Measurements from ENCODE around the gene ZNF132.
A peak's percentile ranks its signal among the peaks of the same experiment; 100 is the strongest.
"Not testable (repeated sequence)": the region's sequence is repeated elsewhere in the genome, so short reads cannot be mapped to it uniquely, and the experiment has no call there.

Gene ZNF132

GRCh38 chr19:58406818-58407657 is 32.9 kb downstream of the ZNF132 start:
- DNase-seq, result no peak

- DNase-seq, result not testable (repeated sequence)
These were observed 36.0 kb downstream of the ZNF132 start for GRCh38 chr19:58403920-58404478.

DNA sequence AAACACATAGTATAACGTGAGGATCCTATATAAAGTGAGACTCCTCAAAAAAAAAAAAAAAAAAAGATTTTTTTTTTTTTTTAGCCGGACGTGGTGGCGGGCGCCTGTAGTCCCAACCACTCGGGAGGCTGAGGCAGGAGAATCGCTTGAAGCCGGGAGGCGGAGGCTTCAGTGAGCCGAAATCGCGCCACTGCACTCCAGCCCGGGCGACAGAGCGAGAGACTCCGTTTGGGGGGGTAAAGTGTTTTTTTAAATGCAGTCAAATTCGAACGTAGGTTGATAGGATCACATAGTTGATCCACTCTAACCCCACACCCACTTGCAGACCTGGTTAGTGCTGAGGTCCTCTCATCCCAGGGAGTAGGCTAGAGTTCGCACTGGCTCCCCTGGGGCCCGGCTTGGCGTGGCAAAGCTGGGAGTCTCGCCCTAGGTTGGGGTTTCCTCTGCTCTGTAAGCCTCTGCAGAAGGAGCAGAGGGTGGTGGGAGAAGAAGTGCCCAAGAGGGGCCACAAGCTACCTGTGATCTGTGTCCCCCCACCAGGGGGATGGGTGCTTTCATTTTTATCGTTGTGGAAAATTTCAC is 38.0 kb downstream of the ZNF132 start:
- no peak for DNase-seq

DNA sequence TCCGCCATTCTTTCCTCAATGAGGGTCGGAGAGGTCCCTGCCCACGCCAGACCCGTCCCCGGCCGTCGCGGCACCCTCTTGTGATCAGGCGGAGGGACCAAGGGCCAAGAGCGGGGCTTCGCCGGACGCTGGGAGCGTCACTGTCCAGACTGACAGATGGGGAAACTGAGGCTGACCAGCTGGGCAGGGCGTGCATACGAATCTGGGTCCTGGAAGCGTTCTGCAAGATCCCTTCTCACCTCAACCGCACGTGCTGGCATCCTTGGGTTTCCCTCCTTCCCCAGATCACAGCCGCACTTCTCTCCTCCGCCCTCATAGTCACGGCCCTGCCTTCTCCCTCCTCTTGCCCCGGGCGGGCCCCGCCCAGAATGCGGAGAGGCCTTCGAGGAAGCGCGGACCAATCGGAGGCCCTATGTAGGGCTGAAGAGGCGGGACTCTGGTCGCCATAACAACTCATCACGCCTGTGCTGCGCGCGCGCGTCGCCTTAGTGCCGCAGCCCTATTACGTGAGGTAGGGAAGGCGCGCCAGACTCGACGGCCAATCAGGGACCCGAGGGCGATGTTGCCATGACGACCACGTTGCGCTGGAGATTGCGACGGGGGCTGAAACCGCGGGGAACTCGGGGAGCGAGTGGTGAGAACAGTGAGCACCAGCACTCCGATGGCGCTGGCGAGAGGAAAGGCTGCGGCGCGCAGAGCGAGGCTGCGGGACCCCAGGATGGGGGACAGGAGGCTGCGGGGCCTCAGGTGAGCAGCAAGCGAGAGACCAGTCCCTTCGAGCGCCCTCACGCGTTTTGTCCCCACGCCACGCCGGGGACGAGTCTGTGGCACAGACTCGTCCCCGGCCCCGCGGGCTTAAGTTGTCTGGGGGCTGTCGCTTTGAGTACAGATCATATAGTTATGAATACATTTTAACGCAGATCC is 38.8 kb downstream of the ZNF132 start:
- DNase-seq, result peak; percentile 100

GRCh38 chr19:58400316-58400915 is 39.5 kb downstream of the ZNF132 start:
- no peak for DNase-seq

- no peak for DNase-seq
These were observed 40.0 kb downstream of the ZNF132 start for GRCh38 chr19:58399903-58400302.

GRCh38 chr19:58398545-58398944 is 41.4 kb downstream of the ZNF132 start:
- DNase-seq, result no peak

- no peak for DNase-seq
These were observed 41.9 kb downstream of the ZNF132 start for GRCh38 chr19:58398087-58398486.

DNA sequence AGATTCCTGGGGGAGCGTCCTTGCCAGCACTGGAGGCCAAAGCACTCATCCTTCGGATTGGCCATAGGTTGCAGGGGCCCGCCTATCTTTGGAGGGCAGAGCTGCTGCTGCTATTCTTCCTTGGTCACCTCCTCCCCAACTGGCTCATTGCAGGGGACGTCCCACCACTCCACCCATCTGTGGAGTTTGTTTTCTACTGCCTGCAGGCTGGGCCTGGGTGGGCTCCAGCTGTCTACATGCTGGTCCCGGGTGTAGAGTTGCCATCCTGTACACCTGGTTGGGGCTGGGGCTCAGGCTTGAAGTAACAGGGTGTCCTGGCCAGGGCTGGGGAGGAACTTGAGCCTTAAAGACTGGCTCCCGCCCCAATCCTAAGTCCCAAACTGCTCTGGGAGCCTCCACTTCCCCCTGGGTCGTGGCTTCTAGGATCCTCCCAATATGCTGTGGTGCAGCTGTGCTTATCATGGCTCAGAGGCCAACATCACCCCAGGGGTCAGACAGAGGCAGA is 42.4 kb downstream of the ZNF132 start:
- DNase-seq, result no peak

DNA sequence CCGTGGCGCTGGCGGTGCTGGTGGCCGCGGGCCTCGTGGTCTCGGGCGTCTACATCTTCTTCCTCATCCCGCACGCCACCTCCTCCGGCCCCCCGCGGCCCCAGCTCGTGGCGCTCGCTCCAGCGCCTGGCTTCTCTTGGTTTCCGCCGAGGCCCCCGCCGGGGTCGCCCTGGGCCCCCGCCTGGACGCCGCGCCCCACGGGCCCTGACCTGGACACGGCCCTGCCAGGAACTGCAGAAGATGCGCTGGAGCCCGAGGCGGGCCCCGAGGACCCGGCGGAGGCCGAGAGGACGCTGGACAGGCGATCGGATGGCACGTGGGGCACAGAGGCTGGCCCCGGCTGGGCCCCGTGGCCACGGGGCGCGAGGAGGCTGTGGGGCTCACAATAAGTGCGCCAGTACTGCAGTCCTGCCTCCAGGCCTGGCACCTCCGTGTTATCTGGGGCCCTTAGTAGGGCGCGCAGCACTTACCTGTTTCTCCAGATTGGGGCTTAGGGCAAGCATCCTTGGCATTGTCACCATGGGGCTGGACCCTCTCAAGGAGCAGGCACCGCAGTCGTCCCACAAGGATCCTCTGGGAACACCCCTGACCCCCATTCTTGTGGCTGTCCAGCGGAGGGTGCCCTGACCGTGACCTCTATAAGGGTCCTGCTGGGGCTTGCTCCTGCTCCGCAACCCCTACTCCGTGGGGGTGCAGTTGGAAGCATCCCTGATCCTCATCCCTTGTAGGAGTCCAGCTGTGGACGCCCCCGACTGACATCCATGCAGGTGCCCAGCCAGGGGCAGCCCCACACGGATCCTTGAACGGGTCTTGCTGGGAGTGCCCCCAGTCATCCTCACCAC is 43.0 kb downstream of the ZNF132 start:
- no peak for DNase-seq

DNA sequence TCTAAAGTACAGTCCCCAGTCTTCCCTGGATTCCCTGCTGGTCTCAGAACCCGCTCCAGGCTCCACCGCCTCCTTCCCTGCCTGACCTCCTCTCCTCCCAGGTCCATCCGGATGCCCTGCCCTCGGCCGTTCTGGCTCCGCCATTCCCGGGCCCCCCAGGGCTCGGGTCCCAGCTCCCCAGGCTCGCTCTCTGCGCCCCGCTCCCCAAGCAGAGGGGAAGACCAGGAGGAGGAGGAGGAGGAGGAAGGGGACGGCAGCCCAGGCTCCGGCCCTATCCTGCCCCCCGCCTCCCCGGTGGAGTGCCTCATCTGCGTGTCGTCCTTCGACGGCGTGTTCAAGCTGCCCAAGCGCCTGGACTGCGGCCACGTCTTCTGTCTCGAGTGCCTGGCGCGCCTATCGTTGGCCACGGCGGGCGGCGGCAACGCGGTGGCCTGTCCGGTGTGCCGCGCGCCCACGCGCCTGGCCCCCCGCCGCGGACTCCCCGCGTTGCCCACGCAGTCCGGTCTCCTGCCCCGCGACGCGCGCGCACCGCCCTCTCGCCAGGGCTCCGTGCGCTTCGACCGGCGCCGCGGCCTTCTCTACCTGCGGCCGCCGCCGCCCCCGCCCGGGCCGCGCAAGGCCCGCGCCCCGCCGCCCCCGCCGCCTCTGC is 43.9 kb downstream of the ZNF132 start:
- DNase-seq, result peak; percentile 38

DNA sequence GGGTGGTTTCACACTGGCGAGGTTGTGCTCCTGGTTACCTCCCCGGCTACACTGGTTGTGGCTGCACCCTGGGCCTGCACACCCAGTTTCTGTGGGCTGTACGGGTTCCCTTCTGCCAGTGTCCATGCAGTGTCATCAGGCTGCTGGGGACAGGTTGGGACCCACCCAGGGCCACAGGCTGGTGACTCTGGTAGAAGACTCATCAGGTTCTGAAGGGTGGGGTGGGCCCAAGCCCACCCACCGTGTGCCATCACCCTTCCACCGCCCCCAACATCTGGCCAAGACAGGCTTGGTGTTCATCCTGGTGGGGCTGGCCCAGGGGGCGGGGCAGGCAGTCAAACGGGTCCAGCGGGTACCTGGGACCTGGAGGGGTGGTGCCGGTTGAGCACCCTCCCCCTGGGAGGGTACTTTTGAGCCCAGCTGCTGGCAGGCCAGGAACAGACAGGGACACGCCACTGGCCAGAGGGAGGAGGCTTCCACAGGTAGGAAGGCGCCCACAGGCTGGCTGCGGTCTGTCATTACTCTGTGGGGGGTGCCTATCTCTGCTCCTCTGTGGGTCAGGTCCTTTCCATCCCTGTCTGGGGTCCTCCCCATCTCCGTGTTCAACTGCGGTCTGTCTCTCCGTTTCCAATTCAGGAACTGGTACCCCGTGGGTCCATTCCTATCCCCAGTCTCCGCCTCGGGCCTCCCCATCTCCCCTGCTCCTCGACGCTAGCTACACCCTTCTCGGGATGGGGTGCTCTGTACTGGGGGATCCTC is 44.6 kb downstream of the ZNF132 start, which contains the start of gene RNF225:
Gene RNF225 (plus strand): TSS at position 437 of the 759 bp plus-strand sequence. CDS start 434 bp downstream, outside the sequence.
- peak; percentile 51 for DNase-seq

DNA sequence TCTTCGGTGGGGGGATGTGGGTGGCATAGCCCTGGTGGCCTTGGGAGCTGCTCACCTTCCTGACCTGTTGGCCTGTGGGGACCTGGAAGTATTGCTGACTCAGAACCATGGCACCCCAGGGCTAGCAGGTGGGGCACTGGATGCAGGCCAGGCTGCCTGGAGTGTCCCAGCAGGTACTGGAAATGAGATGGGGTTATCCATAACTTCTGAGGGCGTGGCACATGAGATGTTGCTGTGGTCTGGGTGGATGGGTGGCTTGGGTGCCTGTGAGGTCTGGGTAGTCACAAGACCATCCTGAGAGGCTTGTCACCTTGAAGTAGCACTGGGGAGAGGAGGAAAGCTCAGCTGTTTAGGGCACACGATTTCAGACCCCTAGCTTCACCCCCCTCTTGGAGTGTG is 45.1 kb downstream of the ZNF132 start:
- DNase-seq, result no peak

DNA sequence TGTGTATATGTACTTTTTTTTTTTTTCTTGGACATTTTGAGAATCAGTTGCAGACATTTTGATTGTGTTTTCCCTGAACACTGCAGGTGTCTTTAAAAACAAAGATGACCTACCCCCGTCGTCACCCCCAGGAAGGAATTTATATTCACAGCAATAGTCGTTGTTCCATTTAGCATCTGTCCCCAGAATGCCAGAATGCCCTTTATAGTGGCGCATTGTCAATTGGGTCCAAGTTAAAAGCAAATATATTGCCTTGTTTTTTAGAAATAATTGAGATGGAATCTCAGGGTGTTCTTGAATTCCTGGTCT is 46.3 kb downstream of the ZNF132 start:
- DNase-seq, result no peak

DNA sequence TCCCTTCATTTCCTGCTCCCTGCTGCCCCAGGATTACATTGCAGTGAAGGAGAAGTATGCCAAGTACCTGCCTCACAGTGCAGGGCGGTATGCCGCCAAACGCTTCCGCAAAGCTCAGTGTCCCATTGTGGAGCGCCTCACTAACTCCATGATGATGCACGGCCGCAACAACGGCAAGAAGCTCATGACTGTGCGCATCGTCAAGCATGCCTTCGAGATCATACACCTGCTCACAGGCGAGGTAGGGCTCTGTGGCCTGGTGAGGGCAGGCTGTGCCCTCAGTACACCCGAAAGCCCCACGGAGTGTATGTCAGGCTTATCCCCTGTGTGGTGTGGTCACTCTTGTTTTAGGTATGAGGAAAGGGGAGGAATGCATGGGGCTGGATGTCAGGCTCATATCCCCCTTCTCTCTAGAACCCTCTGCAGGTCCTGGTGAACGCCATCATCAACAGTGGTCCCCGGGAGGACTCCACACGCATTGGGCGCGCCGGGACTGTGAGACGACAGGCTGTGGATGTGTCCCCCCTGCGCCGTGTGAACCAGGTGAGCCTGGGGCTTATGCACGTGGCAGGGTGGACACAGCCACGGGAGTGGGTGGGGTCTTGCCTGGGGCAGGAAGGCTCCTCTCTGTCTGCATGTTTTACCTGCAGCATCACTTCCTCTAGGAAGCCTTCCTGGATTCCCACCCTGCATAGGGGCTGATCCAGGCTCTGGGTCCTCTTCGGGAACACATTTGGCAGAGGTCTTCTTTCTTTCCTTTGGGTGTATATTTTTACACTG is 46.8 kb downstream of the ZNF132 start:
- DNase-seq, result no peak

- DNase-seq, result no peak
These were observed 51.8 kb downstream of the ZNF132 start for GRCh38 chr19:58388175-58388526.

GRCh38 chr19:58387338-58388174 is 52.4 kb downstream of the ZNF132 start:
- DNase-seq, result peak; percentile 32

DNA sequence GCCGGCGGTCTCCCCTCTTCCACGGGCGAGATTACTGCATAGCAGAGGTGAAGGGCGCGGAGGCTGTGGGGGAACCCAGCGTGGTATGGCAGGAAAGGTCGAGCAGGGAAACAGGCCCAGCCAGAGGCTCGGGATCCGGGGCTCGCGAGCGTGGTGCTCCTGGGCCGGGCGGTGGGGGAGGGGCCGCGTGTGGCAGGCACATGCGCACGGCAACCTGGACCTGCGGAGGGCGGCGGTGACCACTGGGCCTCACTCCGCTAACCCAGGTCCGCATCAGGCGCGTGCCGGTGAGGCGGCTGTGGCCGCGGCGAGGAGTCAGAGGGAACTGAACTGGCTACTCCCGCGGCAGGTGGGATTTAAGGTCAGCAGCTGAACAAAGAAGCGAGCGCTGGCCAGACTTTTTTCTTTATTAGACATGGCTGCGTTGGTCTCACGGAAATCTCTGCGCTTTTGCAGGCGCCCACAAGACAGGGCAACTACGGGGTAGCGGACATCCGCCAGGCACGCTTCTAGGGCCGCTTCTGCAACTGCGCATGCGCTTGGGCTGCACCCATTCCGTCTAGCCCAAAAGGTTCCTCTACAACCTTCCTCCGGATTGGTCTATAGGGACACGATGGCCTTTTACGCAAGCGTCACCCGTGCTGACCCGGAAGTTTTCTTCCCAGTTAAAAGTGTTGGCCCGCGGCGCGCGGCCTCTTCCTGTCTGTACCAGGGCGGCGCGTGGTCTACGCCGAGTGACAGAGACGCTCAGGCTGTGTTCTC is 53.2 kb downstream of the ZNF132 start, which contains the start of gene RPS5:
Gene RPS5 (plus strand): TSS at position 694 of the 762 bp plus-strand sequence. CDS start 869 bp downstream, outside the sequence.
- peak; percentile 99 for DNase-seq
